ENCODE measurements around the gene PTPN2.

PTPN2 gene

DNA sequence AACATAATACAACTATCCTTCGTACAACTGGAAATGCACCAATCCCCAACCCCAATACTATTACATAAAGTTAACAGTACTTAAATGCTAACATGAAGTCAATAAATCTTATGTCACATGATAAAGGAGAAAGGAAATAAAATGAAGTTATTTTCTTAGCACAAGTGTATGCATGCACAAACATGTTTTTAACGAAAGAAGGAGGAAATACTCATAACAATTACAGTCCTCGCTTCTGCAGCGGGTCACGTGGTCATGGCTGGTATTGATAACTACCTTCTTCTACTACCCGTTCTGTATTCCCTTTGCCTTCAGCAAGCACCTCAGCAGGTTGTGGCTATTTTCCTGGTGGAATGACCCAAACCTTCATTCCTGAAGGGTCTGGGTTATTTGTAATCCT, 129.5 kb downstream of the PTPN2 start:
- H3K4me3 ChIP-seq (ENCODE audit: low read depth, low read length): no peak overlapping the region
- DNase-seq (ENCODE audit: low read depth): no peak
- TF ChIP-seq, protein P1, sequence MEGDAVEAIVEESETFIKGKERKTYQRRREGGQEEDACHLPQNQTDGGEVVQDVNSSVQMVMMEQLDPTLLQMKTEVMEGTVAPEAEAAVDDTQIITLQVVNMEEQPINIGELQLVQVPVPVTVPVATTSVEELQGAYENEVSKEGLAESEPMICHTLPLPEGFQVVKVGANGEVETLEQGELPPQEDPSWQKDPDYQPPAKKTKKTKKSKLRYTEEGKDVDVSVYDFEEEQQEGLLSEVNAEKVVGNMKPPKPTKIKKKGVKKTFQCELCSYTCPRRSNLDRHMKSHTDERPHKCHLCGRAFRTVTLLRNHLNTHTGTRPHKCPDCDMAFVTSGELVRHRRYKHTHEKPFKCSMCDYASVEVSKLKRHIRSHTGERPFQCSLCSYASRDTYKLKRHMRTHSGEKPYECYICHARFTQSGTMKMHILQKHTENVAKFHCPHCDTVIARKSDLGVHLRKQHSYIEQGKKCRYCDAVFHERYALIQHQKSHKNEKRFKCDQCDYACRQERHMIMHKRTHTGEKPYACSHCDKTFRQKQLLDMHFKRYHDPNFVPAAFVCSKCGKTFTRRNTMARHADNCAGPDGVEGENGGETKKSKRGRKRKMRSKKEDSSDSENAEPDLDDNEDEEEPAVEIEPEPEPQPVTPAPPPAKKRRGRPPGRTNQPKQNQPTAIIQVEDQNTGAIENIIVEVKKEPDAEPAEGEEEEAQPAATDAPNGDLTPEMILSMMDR (IDR thresholded peaks at IDR 0.05; ENCODE audit: low read depth, low read length, missing control alignments): no peak
- in situ Hi-C loops (cut with HindIII; ENCODE audit: low sequenced_read_pairs): no loop called here

DNA sequence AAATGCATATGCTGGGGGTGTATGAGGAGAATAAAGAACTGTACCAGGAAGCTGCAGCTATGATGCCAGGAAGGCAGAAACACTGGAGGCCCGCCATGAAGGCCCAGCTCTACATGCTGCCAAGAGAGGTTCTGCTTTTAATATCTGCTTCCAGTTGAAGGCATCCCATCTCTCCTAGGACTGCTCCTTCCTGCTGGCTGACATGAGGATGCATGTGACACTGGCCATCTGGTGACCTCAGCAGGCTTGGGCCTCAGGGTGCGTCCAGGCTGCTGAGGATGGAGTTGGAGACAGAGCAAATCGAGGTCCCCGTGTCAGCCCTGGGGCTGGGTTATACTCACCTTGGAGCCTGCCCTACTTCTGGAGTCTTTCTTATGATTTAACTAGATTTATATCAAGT, 132.1 kb downstream of the PTPN2 start:
- in situ Hi-C loops (cut with HindIII; ENCODE audit: low sequenced_read_pairs): no loop called here
- no peak for DNase-seq (ENCODE audit: low read depth)
- no peak overlapping the region for H3K4me3 ChIP-seq (ENCODE audit: low read depth, low read length)
- TF ChIP-seq, protein P1 (IDR thresholded peaks at IDR 0.05; ENCODE audit: low read depth, low read length, missing control alignments): no peak

DNA sequence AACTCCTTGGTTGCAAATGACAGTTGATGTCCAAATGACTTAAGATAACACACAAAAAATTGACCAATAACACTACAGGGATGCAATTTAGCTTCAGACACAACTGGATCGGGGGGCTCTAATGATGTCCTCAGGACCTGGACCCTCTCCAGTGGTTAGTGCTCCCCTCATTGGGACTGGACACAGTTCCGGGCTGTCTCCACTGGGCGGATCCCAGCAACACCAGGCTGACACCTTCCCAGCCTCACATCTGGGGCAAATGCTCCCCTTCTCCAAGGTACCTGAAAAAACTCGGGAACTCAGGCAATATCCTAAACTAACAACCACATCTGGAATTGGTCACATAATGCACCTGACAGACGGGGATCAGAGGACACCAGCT, 132.5 kb downstream of the PTPN2 start:
- no peak overlapping the region for H3K4me3 ChIP-seq (ENCODE audit: low read depth, low read length)
- no peak for DNase-seq (ENCODE audit: low read depth)
- in situ Hi-C loops (cut with HindIII; ENCODE audit: low sequenced_read_pairs): no loop called here
- TF ChIP-seq, protein P1 (IDR thresholded peaks at IDR 0.05; ENCODE audit: low read depth, low read length, missing control alignments): no peak

GRCh38 chr18:12750715-12751502, 133.1 kb downstream of the PTPN2 start:
- H3K4me3 ChIP-seq (ENCODE audit: low read depth, low read length): no peak overlapping the region
- no peak for DNase-seq (ENCODE audit: low read depth)
- in situ Hi-C loops (cut with HindIII; ENCODE audit: low sequenced_read_pairs): no loop called here
- TF ChIP-seq, protein P1 (IDR thresholded peaks at IDR 0.05; ENCODE audit: low read depth, low read length, missing control alignments): no peak

DNA sequence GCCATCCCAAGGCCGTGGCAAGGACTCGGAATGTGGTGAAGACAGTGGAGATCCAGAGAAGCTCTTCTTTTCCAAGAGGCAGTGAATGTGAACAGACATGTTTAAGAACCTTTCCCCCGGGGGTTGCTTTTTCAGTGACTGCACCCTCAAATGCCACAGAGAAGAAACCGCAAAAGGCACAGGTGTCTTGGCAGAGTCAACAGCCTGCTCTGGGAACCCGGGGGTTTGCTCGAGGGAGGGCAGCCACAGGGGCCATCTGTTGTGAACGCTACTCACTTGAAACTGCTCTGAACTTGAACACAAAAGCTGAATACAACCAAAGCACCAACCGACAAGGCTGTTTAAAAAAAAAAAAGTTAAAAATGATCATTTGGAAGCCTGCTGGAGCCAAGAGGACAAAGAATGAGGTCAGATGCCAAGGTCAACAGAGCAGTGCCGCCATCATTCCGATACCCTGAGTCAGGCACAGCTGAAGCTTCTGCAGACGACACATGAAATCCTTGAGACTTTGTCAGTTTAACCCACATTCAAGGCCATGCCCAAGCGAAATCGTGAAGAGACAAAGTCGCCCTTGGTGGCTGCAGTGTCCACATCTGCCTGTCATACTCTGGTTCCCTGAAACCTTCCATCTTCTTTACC, 133.8 kb downstream of the PTPN2 start:
- DNase-seq (ENCODE audit: low read depth): no peak
- in situ Hi-C loops (cut with HindIII; ENCODE audit: low sequenced_read_pairs): no loop called here
- TF ChIP-seq, protein P1 (IDR thresholded peaks at IDR 0.05; ENCODE audit: low read depth, low read length, missing control alignments): no peak
- H3K4me3 ChIP-seq (ENCODE audit: low read depth, low read length): no peak overlapping the region

- TF ChIP-seq, protein P1 (IDR thresholded peaks at IDR 0.05; ENCODE audit: low read depth, low read length, missing control alignments): no peak
- DNase-seq (ENCODE audit: low read depth): no peak
- in situ Hi-C loops (cut with HindIII; ENCODE audit: low sequenced_read_pairs): loop anchor here (10.0 kb wide), 1 partner anchor 176 kb away; no protein-coding TSS in a partner anchor
- no peak overlapping the region for H3K4me3 ChIP-seq (ENCODE audit: low read depth, low read length)
These were observed 134.9 kb downstream of the PTPN2 start for GRCh38 chr18:12749121-12749520.
